Naive thymus-derived CD4-positive, alpha-beta T cell (primary cell): Measurements from ENCODE around the gene COPG2. TPM values are rescaled to one million over a fixed set of nuclear protein-coding genes. Genes with fewer than 3 reads are reported as not detected.
A peak's percentile ranks its signal among the peaks of the same experiment; 100 is the strongest.
"Not testable (repeated sequence)": the region's sequence is repeated elsewhere in the genome, so short reads cannot be mapped to it uniquely, and the experiment has no call there.

Experiments used
- ATAC-seq: fragments of 150-1000 bp; cut with Tn5 transposase; 2 replicates; pipeline ENCODE4 v1.10.0; 2021; ENCODE audit warnings: mild to moderate bottlenecking, moderate library complexity
- CTCF ChIA-PET: fragments of 350-600 bp; sonication (Branson Sonifier 250); formaldehyde crosslinking; loops from one replicate; lab custom pipeline; 2021; ENCODE audit warnings: antibody characterized with exemption; lab: Charles Lee
- POLR2A ChIA-PET: fragments of 350-600 bp; sonication (Branson Sonifier 250); formaldehyde crosslinking; loops from one replicate; lab custom pipeline; 2021; ENCODE audit warnings: antibody characterized with exemption, inconsistent platforms; lab: Charles Lee
- DNase-seq, 9 donors: peaks; one replicate each; pipeline versions ENCODE4 v3.0.0 to v3.0.0-alpha.2; 2020 to 2022; ENCODE audit warnings: mixed read lengths in 1 of 9
- H3K27ac ChIP-seq: one replicate; pipeline ENCODE4 v1.7.0; 2013; ENCODE audit warnings: mild to moderate bottlenecking, low read depth, low read length, moderate library complexity
- H3K27me3 ChIP-seq, 2 donors: one replicate each; pipeline ENCODE4 v1.7.0; 2013; ENCODE audit warnings: low read length in 2 of 2, mild to moderate bottlenecking in 2 of 2, moderate library complexity in 2 of 2; ENCODE audit not compliant: control insufficient read depth in 2 of 2, insufficient read depth in 2 of 2
- H3K36me3 ChIP-seq, 3 experiments: 1 replicate in 2 of 3; 2 replicates in 1 of 3; pipeline ENCODE4 v1.7.0; 2013; ENCODE audit warnings: low read length in 3 of 3, mild to moderate bottlenecking in 3 of 3, moderate library complexity in 1 of 3; ENCODE audit not compliant: insufficient read depth in 3 of 3, control insufficient read depth in 2 of 3
- H3K4me1 ChIP-seq, 2 donors: one replicate each; pipeline ENCODE4 v1.7.0; 2013; ENCODE audit warnings: low read length in 2 of 2, mild to moderate bottlenecking in 2 of 2, moderate library complexity in 1 of 2; ENCODE audit not compliant: control insufficient read depth in 2 of 2, insufficient read depth in 2 of 2
- H3K4me3 ChIP-seq: 2 replicates; pipeline ENCODE4 v1.7.0; 2013; ENCODE audit warnings: mild to moderate bottlenecking, low read length
- H3K9me3 ChIP-seq, 3 experiments: 1 replicate in 2 of 3; 2 replicates in 1 of 3; pipeline ENCODE4 v1.7.0; 2013; ENCODE audit warnings: low read length in 3 of 3; ENCODE audit not compliant: control insufficient read depth in 2 of 3
- H3K27ac Mint-ChIP-seq, 9 donors: one replicate each; pipeline ENCODE4 v1.8.0; 2020 to 2022; ENCODE audit warnings: mixed read lengths in 9 of 9, mild to moderate bottlenecking in 8 of 9, moderate library complexity in 5 of 9, inconsistent platforms in 2 of 9
- H3K27me3 Mint-ChIP-seq, 5 donors: one replicate each; pipeline ENCODE4 v1.8.0; 2021 to 2022; ENCODE audit warnings: mixed read lengths in 5 of 5, mild to moderate bottlenecking in 1 of 5
- H3K36me3 Mint-ChIP-seq, 5 donors: one replicate each; pipeline ENCODE4 v1.8.0; 2020 to 2022; ENCODE audit warnings: mixed read lengths in 5 of 5, mild to moderate bottlenecking in 3 of 5, inconsistent platforms in 1 of 5
- H3K4me1 Mint-ChIP-seq, 7 donors: one replicate each; pipeline ENCODE4 v1.8.0; 2020 to 2022; ENCODE audit warnings: mixed read lengths in 7 of 7, mild to moderate bottlenecking in 3 of 7, inconsistent platforms in 1 of 7
- H3K4me3 Mint-ChIP-seq, 10 donors: one replicate each; pipeline ENCODE4 v1.8.0; 2020 to 2022; ENCODE audit warnings: mild to moderate bottlenecking in 10 of 10, mixed read lengths in 10 of 10, moderate library complexity in 6 of 10, inconsistent platforms in 2 of 10
- H3K9me3 Mint-ChIP-seq, 11 donors: one replicate each; pipeline ENCODE4 v1.8.0; 2020 to 2022; ENCODE audit warnings: mixed read lengths in 11 of 11, mild to moderate bottlenecking in 4 of 11, inconsistent platforms in 1 of 11, moderate library complexity in 1 of 11
- intact Hi-C, 2 donors: fragments of 100-400 bp; cut with micrococcal nuclease; formaldehyde crosslinking; loops; one replicate each; pipeline ENCODE4 v1.15.1; 2023
- polyA plus RNA-seq, 2 donors: library from polyadenylated mRNA; unstranded; fragments of 300-500 nt; fragmentation: Illumina TruSeq; gene quantifications; one replicate each; pipeline ENCODE4 v1.2.3, GENCODE V29; 2021
- total RNA-seq, 6 experiments: library from RNA in 5 of 6; stranded (reverse) in 5 of 6; gene quantifications; 1 replicate in 5 of 6; 2 replicates in 1 of 6; pipeline ENCODE4 v1.2.3 and lab custom pipeline; 2021 to 2026

The COPG2 gene
- total and polyA plus RNA-seq, 7 experiments from 2014 or later, result 2.6 to 12.4 (median 8.3) TPM

DNA sequence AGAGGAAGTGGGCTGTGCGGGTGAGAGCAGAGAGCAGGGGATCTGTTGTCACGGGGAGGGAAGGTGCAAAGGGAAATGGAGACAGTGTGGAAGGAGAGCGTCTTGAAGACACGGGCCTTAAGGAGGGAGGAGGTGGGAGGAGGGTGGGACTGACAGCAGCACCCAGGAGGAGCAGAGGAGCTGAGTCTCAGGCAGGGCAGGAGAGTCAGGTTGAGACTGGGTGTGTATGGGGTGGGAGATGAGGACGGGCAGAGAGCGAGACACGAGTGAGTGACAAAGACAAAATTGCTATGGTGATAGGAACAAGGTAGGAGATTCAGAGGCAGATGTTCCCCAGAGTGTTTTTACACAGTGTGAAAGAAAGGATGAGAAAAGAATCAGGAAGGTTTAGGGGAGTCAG is 127.3 kb downstream of the COPG2 start:
- H3K27ac ChIP-seq, H3K27me3 Mint-ChIP-seq, H3K36me3 ChIP-seq, H3K27me3 ChIP-seq, H3K9me3 ChIP-seq, POLR2A ChIA-PET, DNase-seq, intact Hi-C loops, H3K4me3 Mint-ChIP-seq, H3K4me1 Mint-ChIP-seq, H3K4me3 ChIP-seq, H3K9me3 Mint-ChIP-seq, CTCF ChIA-PET, H3K4me1 ChIP-seq, ATAC-seq: not testable (repeated sequence)
- peaks cover 0 to 19% (median 5%) of the 10 kb centered on the region in 5 donors for H3K36me3 Mint-ChIP-seq
- peak overlapping the region in 1 of 9 donors; percentile 6 for H3K27ac Mint-ChIP-seq

DNA sequence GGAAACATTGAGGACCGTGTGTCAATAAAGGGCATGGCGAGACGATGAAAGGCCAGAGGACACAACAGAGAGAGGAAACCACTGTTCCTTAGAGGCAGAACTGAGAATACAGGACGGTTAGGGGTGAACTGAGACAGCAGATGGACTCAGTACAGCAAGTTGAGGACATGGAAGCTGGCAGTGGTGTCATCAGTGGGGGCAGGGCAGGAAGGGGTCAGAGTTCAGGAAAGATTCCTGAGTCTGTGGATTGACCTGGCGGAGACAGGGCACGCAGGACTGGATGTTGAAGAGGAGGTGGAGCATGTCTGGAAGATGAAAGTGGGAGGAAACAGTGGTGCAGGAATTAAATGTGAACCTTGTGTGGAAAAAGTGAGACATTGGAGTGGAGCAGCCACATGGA is 130.7 kb downstream of the COPG2 start:
- ATAC-seq, H3K4me1 ChIP-seq, H3K4me3 Mint-ChIP-seq, H3K9me3 Mint-ChIP-seq, H3K27me3 Mint-ChIP-seq, intact Hi-C loops, H3K4me1 Mint-ChIP-seq, H3K27ac ChIP-seq, H3K4me3 ChIP-seq, H3K36me3 ChIP-seq, CTCF ChIA-PET, POLR2A ChIA-PET, H3K9me3 ChIP-seq, H3K27ac Mint-ChIP-seq, DNase-seq, H3K27me3 ChIP-seq, H3K36me3 Mint-ChIP-seq: not testable (repeated sequence)

DNA sequence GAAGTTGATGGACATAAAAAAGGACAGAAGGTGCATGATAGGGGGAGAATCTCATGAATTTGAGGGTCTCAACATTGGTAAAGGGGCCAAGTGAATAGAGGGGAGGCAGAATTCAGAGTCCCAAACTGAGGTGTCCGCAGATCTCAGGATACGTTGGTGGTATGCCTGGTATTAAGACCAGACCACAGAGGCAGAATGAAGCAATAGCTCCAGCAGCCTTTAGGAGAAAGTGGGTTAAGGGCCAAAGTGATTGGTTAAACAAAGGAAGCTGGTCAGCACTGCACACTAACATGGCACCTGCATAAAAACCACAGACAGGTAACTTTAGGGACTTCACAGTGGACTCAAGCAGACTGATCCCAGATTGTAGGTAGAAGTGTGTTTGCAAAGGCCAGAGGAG is 139.1 kb downstream of the COPG2 start:
- H3K4me1 Mint-ChIP-seq, result peaks cover 0 to 4% (median 0%) of the 10 kb centered on the region in 7 donors

DNA sequence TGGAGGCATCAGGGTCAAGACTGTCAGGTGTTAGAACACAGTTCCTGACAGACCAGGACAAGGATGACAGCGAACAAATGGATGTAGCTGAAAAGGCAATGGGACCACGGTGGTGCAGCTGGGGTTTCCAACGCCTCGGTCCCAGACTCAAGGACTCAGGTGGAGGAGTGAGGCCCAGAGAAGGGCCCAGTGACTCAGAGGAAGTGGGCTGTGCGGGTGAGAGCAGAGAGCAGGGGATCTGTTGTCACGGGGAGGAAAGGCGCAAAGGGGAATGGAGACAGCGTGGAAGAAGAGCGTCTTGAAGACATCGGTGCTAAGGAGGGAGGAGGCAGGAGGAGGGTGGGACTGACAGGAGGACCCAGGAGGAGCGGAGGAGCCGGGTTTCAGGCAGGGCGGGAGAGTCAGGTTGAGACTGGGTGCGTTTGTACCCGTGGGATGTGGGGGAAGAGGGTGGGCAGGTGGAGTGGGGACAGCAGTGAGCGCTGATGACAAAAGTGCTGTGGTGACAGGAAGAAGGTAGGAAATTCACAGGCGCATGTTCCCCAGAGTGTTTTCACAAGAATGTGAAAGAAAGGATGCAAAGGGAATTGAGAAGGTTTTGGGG is 140.7 kb downstream of the COPG2 start:
- not testable (repeated sequence) for H3K9me3 Mint-ChIP-seq
- H3K4me3 Mint-ChIP-seq, result peak overlapping the region in 1 of 10 donors; percentile 36

More for the DNA sequence above, 139.1 kb downstream of the COPG2 start:
- H3K27me3 ChIP-seq, result no peaks in the 10 kb centered on the region
- ChIA-PET POLR2A (no interaction called here), CTCF (no interaction called here)
- Mint-ChIP-seq H3K27me3 (no peaks in the 10 kb centered on the region), H3K36me3 (peaks cover 0 to 25% (median 17%) of the 10 kb centered on the region in 5 donors), H3K9me3 (no peaks in the 10 kb centered on the region), H3K4me3 (no peak overlapping the region), H3K27ac (peak overlapping the region in 1 of 9 donors; percentile 30)
- DNase-seq (no peak), ATAC-seq (no peak)
- H3K27ac ChIP-seq, result no peak overlapping the region
- H3K4me3 ChIP-seq, result no peak overlapping the region
- intact Hi-C loops, result no loop called here
- H3K9me3 ChIP-seq, result no peaks in the 10 kb centered on the region
- H3K4me1 ChIP-seq, result no peaks in the 10 kb centered on the region
- peaks cover 0 to 14% (median 0%) of the 10 kb centered on the region in 3 experiments for H3K36me3 ChIP-seq

DNA sequence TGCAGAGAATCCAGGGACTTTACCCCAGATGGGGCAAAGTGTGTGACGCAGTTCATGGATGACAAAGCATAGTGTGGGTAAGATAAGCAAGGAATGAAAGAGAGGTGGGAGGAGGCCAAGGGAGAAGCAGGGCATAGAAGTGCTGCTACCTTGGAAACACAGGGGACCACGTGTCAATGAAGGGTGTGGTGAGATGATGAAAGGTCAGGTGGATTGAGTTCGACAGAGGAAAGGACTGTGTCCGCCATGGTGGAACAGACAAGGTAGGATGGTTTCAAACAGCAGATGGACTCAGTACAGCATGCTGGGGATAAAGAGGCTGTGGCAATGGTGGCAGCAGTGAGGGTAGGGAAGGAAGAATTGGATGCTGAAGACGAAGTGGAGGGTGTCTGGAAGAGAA is 143.9 kb downstream of the COPG2 start:
- Histone ChIP-seq H3K27me3 (no peaks in the 10 kb centered on the region), H3K27ac (no peak overlapping the region), H3K4me1 (no peaks in the 10 kb centered on the region), H3K36me3 (peaks cover 0 to 4% (median 0%) of the 10 kb centered on the region in 3 experiments), H3K9me3 (no peaks in the 10 kb centered on the region), H3K4me3 (no peak overlapping the region)
- Mint-ChIP-seq H3K4me3 (no peak overlapping the region), H3K36me3 (peaks cover 0 to 11% (median 10%) of the 10 kb centered on the region in 5 donors), H3K9me3 (no peaks in the 10 kb centered on the region), H3K27ac (no peak overlapping the region), H3K27me3 (no peaks in the 10 kb centered on the region), H3K4me1 (peaks cover 0 to 4% (median 0%) of the 10 kb centered on the region in 7 donors)
- intact Hi-C loops, result no loop called here
- ChIA-PET CTCF (no interaction called here), POLR2A (no interaction called here)
- ATAC-seq (no peak), DNase-seq (no peak)

More for the DNA sequence above, 140.7 kb downstream of the COPG2 start:
- H3K4me3 ChIP-seq, intact Hi-C loops, H3K27me3 ChIP-seq, H3K27ac Mint-ChIP-seq, H3K4me1 Mint-ChIP-seq, DNase-seq, H3K4me1 ChIP-seq, H3K27me3 Mint-ChIP-seq, CTCF ChIA-PET, H3K27ac ChIP-seq, H3K9me3 ChIP-seq, POLR2A ChIA-PET, ATAC-seq: not testable (repeated sequence)
- peaks cover 0 to 25% (median 17%) of the 10 kb centered on the region in 5 donors for H3K36me3 Mint-ChIP-seq
- peaks cover 0 to 14% (median 0%) of the 10 kb centered on the region in 3 experiments for H3K36me3 ChIP-seq

DNA sequence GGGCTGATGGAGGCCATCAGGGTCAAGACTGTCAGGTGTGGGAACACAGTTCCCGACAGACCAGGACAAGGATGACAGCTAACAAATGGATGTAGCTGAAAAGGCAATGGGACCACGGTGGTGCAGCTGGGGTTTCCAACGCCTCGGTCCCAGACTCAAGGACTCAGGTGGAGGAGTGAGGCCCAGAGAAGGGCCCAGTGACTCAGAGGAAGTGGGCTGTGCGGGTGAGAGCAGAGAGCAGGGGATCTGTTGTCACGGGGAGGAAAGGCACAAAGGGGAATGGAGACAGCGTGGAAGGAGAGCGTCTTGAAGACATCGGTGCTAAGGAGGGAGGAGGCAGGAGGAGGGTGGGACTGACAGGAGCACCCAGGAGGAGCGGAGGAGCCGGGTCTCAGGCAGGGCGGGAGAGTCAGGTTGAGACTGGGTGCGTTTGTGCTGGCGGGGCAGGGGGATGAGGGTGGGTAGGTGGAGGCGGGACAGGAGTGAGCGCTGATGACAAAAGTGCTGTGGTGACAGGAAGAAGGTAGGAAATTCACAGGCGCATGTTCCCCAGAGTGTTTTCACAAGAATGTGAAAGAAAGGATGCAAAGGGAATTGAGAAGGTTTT is 144.9 kb downstream of the COPG2 start:
- ATAC-seq, DNase-seq, H3K27me3 Mint-ChIP-seq, H3K36me3 ChIP-seq, H3K27ac ChIP-seq, CTCF ChIA-PET, H3K36me3 Mint-ChIP-seq, H3K4me3 ChIP-seq, H3K27ac Mint-ChIP-seq, H3K4me1 Mint-ChIP-seq, H3K9me3 Mint-ChIP-seq, H3K4me1 ChIP-seq, H3K9me3 ChIP-seq, intact Hi-C loops, H3K4me3 Mint-ChIP-seq, POLR2A ChIA-PET, H3K27me3 ChIP-seq: not testable (repeated sequence)
